GM21423 (cell line): ENCODE measurements around the gene ACKR3.

Experiments used
- ATAC-seq: cut with Tn5 transposase; IDR thresholded peaks from one replicate; pipeline ENCODE4 v1.9.1; 2021; ENCODE audit warnings: mild to moderate bottlenecking, moderate library complexity; ENCODE audit not compliant: unreplicated experiment

ACKR3 gene

DNA sequence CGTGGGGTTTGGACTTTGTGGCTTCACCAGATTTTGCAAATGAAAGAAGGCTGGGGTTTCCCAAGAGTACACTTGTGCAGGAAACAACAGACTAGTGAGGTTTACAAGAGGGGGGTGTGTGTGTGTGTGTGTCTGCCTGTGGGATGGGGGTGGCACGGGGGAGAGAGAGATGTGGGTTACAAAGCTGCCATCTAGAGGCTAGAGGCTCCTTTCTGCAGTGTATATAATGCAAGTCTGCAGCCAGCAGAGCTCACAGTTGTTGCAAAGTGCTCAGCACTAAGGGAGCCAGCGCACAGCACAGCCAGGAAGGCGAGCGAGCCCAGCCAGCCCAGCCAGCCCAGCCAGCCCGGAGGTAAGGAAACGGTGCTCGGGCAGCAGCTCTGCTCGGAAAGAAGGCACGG, at the start of gene ACKR3:
TSS of gene ACKR3 (plus strand) at position 253 of the 401 bp plus-strand sequence. CDS start 10,641 bp downstream, outside the sequence.
- ATAC-seq = peak; percentile 74

DNA sequence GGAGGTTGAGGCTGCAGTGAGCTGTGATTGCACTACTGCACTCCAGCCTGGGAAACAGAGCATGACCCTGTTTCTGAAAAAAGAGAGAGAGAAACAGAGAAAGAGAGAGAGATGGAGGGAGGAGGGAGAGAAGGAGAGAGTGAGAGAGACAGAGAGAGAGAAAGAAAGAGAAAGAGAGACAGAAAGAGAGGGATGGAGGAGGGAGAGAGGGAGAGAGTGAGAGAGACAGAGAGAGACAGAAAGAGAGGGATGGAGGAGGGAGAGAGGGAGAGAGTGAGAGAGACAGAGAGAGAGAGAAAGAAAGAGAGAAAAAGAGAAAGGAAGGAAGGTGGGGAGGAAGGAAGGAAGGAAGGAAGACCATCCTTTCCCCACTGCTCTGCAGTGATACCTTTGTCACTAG, 48.1 kb upstream of the ACKR3 start:
- ATAC-seq = no peak

DNA sequence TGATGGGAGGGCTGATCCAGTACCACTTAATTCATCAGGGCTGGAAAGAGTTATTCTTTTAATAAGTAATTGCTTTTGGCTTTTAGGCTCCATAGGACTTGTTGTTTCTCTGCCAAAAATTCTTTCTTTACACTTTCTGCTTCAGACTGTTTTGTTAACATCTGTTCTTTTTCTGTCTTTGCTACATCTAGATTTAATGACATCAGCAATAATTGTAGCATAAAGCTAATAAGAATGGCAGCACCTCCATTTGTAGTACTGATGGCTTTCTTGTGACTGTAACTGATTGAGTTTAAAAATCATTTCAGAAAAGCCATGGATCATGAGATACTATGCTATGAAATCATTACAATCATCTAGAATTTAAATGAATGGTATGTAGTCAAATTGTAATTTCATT, 46.4 kb upstream of the ACKR3 start:
- ATAC-seq = no peak

DNA sequence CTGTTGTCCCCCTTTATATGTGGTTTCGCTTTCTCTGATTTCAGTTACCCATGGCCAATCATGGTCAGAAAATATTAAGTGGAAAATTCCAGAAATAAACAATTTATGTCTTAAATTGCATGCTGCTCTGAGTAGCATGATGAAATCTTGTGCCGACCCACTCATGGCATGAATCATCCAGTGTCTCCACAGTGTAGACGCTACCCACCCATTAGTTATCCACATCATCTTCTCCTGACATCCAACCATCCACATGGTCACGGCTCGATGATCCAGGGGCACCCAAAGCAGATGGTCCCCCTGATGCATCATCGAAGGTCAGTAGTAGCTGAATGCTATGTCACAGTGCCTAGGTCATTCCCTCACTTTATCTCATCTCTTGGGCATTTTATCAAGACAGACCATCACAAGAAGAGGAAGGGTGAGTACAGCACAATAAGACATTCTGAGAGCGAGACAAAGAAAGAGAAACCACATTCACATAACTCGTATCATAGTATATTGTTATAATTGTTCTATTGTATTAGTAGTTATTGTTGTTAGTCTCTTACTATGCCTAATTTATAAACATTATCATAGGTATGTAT, 44.1 kb upstream of the ACKR3 start:
- ATAC-seq = no peak

DNA sequence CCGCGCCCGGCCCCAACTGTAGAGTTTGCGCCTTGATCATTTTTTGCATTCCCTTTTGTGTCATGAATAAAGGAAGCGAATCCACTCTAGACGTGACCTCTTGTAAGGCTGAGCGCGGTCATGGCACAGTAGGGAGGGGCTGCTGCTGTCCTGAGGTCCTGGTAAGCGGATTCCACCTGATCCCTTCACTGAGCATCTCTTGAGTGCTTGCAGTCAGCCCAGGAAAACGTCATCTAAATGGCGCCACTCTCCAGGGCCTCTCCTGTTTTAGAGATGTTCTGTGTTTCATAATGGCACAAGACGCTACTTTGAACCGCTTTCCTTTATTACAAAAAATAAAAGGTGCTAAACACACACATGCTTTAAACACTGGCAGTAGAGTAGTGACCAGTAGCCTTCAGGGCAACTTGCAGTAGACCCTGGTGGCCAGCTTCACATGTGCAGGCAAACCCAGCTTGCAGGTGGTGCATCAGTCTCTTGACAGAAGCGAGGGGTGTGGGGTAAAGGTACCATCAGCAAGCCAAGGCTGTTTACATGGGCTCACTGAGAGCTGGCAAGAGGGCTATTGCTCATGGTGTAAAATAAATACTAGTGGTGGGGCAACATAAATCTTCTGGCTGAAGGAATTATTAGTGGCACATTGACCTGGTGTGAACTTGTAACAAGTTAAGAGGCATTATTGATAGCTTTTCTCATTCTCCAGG, 43.0 kb upstream of the ACKR3 start:
- no peak for ATAC-seq

DNA sequence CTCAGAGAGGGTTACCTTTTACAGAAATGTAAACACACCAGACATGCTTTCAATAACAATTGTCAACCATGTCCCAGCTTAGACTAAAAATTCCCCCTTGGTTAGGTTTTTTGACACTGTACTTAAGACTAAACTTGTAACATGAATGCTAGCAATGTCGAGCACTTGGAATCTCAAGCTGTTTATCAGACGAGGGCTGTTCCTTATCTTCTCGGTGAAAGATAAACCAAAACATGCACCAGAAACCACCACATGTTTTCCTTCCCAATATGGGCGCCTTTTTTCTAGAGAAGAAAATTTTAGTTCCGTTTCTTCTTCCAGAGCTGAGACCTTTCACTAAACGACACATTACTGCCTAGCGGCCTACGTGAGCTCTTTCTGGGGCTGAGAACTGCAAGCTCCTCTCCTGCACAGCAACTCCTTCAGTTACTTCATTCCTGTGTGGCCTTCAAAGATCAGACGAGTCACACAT, 42.4 kb upstream of the ACKR3 start:
- ATAC-seq = no peak

DNA sequence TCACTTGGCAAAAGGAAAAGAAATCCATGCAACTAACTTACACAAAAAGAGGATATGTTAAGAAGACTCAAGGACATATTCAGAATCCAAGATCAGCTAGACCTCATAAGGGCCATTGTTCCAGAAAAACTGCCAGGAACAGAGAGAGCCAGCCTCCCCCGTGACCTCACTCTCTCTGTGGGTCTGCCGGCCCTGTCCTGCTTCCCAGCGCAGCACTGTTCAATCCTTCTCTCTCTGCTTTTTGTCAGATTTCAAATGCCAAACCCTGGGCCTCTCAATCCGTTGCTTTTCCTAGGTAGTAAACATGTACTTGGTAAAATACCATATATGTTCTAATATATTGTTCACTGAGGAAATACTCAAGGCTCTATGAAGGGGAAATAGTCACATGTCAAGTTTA, 40.0 kb upstream of the ACKR3 start:
- ATAC-seq = no peak

DNA sequence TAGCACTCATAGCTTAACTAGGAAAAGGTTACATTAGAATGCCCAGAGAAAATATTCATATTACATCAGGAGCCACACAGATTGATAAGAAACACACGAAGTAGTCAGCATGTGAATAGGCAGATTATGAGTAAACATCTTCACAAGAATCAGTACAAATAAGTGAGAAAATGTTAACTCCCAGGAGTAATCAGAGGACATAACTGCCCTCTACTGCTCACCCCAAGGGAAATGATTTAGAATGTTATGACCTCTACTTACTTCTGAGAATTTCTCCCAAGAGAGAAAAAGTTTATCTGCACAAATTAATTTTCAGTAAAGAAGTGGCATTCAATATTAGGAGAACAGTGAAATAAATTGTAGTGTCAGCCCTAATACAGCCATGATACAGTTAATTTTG, 39.1 kb upstream of the ACKR3 start:
- ATAC-seq = no peak

DNA sequence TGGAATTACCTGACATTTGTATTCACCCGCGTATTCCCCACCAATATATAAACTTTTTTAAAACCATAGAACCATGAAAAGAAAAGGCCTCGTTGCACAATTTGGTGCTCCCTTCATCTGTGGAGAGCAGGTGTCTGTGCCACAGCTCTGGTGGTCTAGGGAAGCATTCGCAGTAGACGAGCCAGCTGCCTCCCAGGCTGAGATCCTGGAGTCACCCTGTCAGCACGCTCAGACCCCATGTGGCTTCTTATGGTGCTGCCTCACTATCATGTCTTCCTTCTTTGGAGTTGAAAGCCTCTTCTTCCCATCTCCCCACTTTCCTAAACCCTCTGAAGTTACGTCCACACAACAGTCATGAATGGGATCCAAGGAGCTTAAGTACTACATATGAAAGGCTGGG, 38.4 kb upstream of the ACKR3 start:
- no peak for ATAC-seq

DNA sequence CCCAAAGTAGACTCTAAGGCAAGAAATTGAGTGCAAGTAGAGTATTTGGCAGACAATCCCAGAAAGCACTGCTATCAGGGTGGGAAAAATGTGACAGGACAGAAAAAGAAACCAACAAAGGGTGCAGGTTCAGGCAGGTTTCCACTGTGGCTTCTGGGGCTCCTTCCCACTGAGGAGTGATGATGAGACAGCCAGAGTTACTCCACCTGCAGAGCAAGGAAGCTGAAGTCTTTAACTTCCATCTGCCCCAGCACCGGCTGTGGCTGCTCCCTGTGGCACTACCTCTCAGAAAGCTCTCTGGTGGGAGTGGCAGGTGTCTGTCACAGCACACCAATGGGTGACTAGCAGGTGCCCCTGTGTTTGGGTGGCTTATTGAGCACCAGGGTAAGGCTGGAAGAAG, 37.6 kb upstream of the ACKR3 start:
- ATAC-seq = no peak

DNA sequence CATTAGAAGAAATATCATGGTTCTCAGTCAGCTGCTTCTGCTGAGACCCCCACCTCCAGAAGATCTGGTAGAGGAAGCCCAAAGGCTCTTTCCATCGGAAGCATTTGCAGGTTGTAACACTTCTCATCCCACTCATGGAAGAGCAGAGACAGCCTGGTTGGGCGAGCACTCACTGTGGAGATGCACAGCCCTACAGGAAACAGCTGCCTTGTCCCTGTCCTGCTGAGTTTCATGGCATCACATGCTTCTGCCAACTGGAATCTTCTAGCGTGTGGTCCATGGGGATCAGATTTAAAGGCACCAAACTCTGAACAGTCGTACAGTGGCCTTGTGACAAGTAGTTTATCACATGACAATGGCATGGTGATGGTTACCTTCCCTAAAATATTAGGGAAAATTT, 36.3 kb upstream of the ACKR3 start:
- no peak for ATAC-seq

DNA sequence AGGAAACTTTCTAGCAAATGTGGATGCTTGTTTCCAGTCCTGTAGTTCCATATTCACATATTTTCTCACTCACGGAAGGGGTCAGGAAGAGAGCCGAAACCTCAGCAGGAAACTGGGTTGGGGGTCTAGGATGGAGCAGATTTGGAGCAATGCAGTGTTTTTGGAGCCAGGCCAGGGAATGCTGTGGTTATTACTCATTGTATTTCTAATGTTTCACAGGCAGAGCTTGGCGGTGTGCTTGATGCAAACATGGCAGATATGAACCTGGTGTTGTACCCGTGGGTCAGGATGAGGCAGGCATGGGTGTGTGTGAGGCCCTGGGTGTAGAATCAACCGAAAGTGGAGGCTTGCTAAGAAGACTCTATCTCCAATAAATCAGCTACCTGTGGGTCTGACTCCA, 34.6 kb upstream of the ACKR3 start:
- no peak for ATAC-seq

DNA sequence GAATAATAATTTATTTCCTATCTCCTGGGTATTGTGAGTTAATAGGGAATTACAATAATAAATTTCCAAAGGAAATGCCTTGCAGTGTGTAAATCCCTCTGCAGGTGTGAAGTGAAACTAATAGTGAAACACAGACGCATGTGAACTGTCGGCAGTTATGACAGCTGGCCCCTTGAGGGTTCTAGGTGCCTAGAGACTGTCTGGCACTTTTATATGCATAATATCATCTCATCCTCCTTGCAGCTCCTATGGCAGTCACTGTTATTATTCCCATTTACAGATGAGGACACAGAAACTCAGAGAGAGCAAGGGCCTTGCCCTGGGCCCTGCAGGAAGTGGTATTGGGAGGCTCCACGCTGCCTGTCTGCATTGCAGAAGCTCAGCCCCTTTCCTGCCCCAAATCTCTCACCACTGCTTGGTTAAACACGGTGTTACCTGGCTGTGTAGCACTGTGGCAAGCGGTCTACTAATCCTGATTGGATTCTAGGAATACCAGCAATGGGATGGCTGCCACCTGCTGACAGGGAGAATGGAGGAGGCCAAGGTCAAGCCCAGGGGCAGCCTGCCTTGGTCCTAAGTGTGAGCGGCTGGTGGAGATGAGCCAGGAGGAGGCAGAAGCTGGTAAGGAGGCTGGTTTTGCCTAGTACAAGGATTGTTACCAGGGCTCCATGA, 32.8 kb upstream of the ACKR3 start:
- ATAC-seq = peak; percentile 62

DNA sequence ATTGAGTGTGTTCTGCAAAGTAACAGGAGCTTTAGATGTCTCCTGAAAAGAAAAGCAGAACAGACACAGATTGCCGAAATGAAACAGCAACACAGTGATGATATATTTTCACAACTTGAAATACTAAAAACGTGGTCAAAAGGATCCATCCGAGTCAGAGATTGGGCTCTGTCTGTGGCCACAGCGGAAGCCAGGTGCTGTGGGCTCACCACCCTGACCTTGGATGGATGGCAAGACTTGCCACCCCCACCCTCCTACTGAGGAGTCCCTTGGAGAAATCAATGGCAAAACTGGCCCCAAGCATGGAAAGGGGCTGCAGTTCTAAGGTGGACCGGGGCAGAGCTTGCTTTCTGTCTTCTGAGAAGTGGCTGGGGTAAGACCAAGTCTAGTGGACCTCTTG, 31.4 kb upstream of the ACKR3 start:
- ATAC-seq = peak; percentile 42

DNA sequence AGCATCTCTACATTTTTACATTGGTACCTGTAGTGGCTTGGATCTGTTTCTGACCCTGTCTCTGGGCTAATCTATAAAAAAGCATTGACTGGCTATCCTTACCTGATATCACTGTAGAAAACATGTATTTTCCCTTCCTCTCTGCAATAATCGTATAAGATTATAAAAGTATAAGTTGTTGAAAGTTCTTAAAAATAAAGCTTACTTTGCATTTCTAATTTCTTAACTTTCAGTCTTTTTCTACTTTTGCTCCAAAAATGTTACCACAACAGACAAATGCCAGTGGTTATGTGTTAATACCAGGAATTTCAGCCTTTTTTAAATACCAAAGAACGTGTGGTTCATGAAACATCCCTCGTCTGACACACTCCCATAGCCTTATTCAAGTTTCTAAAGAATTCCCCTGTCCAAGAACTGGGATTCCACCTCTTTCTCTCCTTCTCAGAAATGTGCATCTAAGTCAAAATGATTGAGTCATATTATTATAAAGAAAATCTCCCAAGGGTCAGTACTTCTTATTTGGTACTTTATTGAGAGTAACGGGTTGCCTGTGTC, 28.5 kb upstream of the ACKR3 start:
- no peak for ATAC-seq

DNA sequence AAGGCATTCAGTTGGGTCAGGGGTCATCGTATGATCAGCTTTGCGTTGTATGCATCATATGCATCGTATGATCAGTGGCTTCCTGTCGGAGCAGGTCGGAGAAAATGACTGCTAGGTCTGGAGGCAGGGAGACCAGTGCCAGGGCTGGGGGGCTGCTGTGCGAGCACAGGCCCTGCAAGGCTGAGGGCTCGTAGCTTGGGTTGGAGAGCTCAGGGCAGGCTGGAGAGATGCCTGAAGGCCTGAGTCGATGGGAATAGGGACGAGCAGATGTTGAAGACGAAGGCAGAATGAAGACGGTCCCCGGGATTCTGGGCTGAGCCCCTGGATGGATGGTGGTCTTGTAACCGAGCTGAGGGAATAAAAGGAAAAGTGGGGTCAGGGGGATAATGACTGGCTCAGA, 25.3 kb upstream of the ACKR3 start:
- no peak for ATAC-seq

DNA sequence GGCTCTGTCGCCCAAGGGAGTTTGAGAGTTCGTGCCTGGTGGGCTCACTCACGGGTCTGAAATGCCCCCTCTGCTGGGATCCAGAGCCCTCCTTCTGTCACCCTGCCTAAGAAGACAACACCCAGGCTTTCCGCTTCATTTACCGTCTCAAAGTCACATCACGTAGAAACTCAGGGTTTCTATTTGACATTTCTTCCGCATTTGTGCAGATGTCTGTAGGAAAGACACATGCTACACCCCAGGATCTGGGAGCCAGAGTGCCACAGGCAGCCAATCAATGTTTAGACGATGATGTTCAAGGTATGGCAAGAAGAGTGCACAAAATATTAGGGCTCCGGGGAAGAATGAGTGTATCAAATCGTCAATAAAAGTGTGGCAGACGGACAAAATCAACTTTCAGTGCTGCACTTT, 24.4 kb upstream of the ACKR3 start:
- peak; percentile 45 for ATAC-seq

DNA sequence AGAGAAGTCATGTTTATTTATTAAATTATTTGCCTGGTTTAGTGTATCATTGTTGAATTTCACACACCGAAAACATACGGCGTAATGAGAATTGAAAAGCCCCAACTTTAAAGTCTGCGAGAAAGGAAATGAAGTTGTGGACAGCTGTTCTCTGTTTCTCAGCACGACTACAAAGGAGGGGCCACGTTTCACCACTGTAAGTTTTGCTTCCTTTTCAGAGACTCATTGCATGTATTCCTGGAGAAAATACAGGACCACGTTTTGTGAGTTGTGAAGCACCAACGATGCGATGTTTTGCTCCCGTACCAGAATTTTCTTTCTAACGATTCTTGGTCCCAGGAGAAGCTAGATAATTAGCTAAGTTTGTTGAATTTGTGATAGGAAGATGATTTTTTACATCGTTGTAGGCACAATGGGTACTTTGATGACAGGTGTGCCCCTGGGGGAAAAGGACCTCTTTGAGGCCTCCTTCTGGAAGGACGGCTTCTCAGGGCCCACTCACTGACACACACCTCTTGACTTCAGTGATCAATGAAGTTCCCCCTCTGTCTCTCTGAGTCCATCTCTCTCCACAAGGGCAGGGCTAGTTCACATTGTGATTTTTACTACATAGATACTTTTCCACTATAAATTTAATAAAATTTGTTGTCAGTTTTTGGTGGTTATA, 23.7 kb upstream of the ACKR3 start:
- peak; percentile 56 for ATAC-seq

DNA sequence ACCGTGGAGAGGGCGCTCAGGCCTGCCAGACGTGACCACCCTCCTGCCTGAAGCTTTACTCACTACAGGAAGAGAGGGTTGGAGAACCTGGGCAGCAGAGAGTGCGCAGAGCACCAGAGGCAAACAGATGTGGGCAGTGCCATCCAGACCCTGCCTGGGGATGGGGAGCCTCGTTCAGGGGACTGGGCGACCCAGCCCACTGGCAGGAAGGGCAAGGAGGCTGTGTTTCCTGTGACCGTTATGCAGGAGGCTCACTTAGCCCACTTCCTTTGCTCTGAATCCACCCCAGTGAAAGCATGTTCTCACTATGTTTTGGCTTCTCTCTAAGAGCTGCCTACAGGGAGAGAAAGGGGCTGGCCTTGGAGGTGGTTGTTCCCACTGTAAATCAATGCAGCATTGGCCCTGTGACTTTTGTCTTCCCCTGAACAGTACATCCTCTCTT, 23.0 kb upstream of the ACKR3 start:
- peak; percentile 36 for ATAC-seq

DNA sequence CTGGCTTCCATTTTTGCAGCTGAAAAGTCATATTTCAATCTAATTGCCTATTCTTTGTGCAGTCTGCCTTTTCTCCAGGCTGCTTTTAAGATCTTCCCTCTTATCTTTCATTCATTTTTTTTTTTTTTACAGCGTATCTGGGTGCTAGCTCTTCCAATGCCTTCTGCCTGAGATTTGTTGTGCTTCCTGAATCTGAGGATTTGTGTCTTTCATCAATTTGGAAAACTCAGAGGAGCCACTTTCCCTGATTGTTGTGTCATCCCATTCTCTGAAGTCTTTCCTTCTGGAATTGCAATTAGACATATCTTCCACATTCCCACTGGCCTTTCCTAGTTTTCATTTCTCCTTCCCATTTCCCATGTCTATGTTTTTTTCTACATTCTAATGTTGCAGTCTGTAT, 21.9 kb upstream of the ACKR3 start:
- ATAC-seq = no peak

DNA sequence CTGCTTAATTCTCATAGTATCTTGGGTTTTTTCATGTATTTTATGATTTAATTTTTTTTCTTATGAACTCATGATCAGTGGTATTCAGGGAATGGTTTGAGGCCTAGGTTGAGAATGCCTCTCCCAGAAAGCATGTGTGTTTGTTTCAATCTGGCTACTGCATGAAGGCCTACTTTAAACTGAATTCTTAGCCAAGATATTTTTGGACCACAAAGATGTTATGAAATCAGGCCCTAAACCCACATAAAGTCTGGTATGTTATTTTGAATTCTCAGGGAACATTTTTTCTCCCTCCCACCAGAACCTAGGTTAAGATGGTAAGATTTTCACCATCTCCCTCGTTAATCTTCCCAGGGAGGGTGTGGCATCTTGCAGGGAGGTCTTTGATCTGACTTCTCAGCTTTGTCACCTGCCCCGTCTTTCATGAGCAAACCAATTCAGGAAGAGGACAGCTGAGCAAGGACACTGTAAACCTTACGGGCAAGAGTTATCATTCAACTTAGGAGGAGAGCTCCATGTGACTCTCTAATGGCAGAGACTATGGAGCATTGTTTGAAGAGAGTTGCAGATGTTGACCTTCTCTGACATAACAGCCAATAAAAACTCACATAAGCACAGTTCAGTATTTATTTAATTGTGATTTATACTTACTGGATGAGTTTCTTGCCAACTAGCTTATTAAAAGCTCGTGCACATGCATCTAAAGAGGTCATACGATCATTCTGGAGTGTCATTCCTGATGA, 21.3 kb upstream of the ACKR3 start:
- no peak for ATAC-seq
